ENCODE data around the gene LAMA3. TPM values are rescaled to one million over a fixed set of nuclear protein-coding genes. Genes with fewer than 3 reads are reported as not detected.
"Not testable (repeated sequence)": the region's sequence is repeated elsewhere in the genome, so short reads cannot be mapped to it uniquely, and the experiment has no call there.

LAMA3 gene
- total RNA-seq, 1 donor from 2014 or later, result 8.4 TPM

DNA sequence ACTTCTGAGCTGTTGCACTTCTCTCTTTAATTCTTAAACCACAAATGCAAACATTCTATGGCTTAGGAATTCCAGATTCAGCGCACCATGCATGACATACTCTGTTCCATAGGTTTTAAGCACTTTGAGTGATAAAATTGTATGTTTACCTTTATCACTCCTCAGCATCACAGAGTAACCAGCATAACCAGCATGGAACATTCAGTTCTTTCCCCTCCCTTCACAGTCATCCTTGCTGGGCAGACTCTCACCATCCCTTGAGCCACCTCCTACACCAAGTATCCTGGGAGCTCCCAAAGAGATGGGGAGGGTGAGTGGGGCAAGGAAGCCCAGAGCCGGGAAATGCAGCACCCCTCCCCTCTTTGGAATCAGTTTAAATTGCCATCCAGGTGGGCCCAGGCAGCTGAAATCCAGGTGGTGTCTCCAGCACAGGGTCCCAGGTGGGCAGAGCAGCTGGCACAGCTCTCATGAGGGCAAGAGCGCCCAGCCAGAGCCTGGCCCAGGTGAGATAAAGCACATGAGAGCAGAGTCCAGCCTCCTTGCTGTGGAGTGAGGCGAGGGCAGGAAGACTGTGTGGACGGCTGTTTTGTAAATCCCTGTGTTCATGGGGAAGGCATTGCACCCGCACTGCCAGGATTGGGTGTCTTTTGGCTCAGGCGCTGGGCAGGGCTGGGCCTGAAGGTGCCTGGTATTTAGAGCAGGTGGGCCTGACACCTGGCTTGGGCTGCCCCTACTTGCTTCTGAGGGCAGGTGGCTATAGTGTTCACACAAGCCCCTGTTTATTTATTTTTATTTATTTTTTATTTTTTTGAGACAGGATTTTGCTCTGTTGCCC is 36.8 kb downstream of the LAMA3 start:
- Histone ChIP-seq H3K9me3 (ENCODE audit: control insufficient read depth in 3 of 3, low read length in 3 of 3) (no peaks in the 10 kb centered on the region), H3K4me1 (ENCODE audit: control insufficient read depth in 3 of 3, insufficient read depth in 3 of 3, low read length in 3 of 3) (no peaks in the 10 kb centered on the region), H3K27ac (ENCODE audit: low read depth, low read length) (no peak overlapping the region), H3K36me3 (ENCODE audit: control insufficient read depth in 3 of 3, insufficient read depth in 3 of 3, low read length in 3 of 3) (no peaks in the 10 kb centered on the region), H3K4me3 (ENCODE audit: low read length in 3 of 3) (no peak overlapping the region), H3K9ac (ENCODE audit: low read depth in 1 of 3, low read length in 3 of 3) (no peak overlapping the region), H3K27me3 (ENCODE audit: control insufficient read depth in 3 of 3, insufficient read depth in 3 of 3, low read length in 3 of 3) (no peaks in the 10 kb centered on the region)

DNA sequence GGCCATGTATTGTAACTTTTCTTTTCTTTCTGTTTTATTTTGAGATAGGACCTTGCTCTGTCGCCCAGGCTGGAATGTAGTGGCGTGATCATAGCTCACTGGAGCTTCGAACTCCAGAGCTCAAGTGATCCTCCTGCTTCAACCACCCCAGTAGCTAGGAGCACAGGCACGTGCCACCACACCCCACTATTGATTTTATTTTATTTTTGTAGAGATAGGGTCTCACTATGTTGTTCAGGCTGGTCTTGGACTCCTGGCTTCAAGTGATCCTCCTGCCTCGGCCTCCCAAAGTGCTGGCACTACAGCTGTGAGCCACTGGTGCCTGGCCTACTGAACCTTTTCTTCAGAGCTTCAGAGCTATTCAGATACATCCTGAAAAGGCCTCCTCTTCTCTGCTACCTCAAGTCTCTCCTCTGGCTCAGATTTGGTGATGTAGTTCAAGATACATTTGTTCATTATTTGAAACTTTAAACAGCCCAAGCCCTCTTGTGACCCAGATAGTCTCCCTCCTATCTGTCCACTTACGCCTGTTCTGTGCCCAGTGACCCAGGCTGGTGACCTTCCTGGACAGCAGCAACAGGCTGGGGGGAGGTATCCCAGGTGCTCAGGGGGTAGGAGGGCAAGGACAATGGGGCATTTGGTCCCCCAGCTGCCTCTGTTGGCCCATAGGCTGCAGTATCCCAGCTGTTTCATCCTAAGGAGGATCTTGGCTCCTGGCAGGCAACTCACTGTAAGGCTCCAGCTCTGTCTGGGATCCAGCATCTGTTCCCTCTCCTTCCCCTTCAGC is 38.6 kb downstream of the LAMA3 start:
- Histone ChIP-seq H3K36me3 (ENCODE audit: control insufficient read depth in 3 of 3, insufficient read depth in 3 of 3, low read length in 3 of 3) (no peaks in the 10 kb centered on the region), H3K27me3 (ENCODE audit: control insufficient read depth in 3 of 3, insufficient read depth in 3 of 3, low read length in 3 of 3) (no peaks in the 10 kb centered on the region), H3K9ac (ENCODE audit: low read depth in 1 of 3, low read length in 3 of 3) (no peak overlapping the region), H3K4me1 (ENCODE audit: control insufficient read depth in 3 of 3, insufficient read depth in 3 of 3, low read length in 3 of 3) (no peaks in the 10 kb centered on the region), H3K4me3 (ENCODE audit: low read length in 3 of 3) (no peak overlapping the region), H3K27ac (ENCODE audit: low read depth, low read length) (no peak overlapping the region), H3K9me3 (ENCODE audit: control insufficient read depth in 3 of 3, low read length in 3 of 3) (no peaks in the 10 kb centered on the region)

DNA sequence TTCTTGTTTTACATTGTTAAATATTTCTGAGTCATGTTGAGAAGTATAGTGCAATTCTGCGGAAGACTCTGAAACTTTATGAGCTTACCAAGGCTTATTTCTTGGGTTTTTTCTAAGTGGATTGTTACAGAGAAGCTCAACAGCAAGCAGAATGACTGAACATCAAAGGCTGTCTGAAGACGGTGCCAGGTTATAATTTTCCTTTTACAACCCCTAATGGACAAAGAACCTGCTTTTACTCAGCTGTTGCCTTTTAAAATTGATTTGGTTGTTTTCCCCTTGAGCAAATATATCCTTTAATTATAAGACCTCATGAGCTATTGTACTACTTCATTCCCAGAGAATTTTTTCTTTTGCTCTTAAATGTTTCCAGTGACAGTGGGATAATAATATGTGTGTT is 41.6 kb downstream of the LAMA3 start:
- Histone ChIP-seq H3K36me3 (ENCODE audit: control insufficient read depth in 3 of 3, insufficient read depth in 3 of 3, low read length in 3 of 3) (no peaks in the 10 kb centered on the region), H3K27ac (ENCODE audit: low read depth, low read length) (no peak overlapping the region), H3K4me1 (ENCODE audit: control insufficient read depth in 3 of 3, insufficient read depth in 3 of 3, low read length in 3 of 3) (no peaks in the 10 kb centered on the region), H3K9me3 (ENCODE audit: control insufficient read depth in 3 of 3, low read length in 3 of 3) (no peaks in the 10 kb centered on the region), H3K27me3 (ENCODE audit: control insufficient read depth in 3 of 3, insufficient read depth in 3 of 3, low read length in 3 of 3) (no peaks in the 10 kb centered on the region), H3K4me3 (ENCODE audit: low read length in 3 of 3) (no peak overlapping the region), H3K9ac (ENCODE audit: low read depth in 1 of 3, low read length in 3 of 3) (no peak overlapping the region)

DNA sequence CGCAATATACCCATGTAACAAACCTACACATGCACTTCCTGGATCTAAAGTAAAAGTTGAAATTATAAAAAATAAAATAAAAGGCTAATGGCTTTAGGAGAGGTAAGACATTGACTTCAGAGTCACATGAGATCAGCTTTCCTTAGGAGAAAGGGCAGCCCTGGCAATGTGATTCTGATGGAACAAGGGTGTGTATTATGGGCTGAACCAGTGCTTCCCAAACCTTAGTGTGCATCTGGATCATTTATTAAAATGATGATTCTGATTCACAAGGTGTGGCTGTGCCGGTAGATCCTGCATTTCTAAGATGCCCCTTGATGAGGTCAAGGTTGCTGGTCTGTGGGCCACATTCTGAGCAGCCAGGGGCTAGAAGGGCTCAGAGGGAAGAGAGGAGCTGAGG is 42.6 kb downstream of the LAMA3 start:
- H3K9ac ChIP-seq (ENCODE audit: low read depth in 1 of 3, low read length in 3 of 3), result no peak overlapping the region
- peaks cover 0 to 2% (median 0%) of the 10 kb centered on the region in 3 donors for H3K27me3 ChIP-seq (ENCODE audit: control insufficient read depth in 3 of 3, insufficient read depth in 3 of 3, low read length in 3 of 3)
- no peaks in the 10 kb centered on the region for H3K36me3 ChIP-seq (ENCODE audit: control insufficient read depth in 3 of 3, insufficient read depth in 3 of 3, low read length in 3 of 3)
- H3K4me1 ChIP-seq (ENCODE audit: control insufficient read depth in 3 of 3, insufficient read depth in 3 of 3, low read length in 3 of 3), result no peaks in the 10 kb centered on the region
- H3K27ac ChIP-seq (ENCODE audit: low read depth, low read length), result no peak overlapping the region
- no peaks in the 10 kb centered on the region for H3K9me3 ChIP-seq (ENCODE audit: control insufficient read depth in 3 of 3, low read length in 3 of 3)
- no peak overlapping the region for H3K4me3 ChIP-seq (ENCODE audit: low read length in 3 of 3)

DNA sequence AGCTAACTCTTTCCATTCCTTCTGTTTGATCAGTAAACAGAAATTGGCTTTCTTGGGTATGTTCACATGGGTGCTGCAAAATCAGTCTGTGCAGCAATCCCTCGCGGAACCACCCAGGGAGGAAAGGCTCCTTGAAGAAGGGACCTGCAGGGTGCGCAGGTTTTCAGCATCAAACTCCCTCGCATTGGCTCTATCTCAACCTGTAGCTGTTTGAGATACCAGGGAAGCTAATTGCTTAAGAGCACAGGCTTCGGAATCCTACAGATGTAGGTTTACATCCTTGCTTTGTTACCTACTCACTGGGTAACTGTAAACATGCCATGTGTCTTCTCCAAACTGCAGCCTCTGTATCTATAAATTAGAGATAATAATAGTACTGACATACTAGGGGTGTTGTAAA is 43.2 kb downstream of the LAMA3 start:
- Histone ChIP-seq H3K4me3 (ENCODE audit: low read length in 3 of 3) (no peak overlapping the region), H3K9ac (ENCODE audit: low read depth in 1 of 3, low read length in 3 of 3) (no peak overlapping the region), H3K27me3 (ENCODE audit: control insufficient read depth in 3 of 3, insufficient read depth in 3 of 3, low read length in 3 of 3) (peaks cover 0 to 6% (median 0%) of the 10 kb centered on the region in 3 donors), H3K9me3 (ENCODE audit: control insufficient read depth in 3 of 3, low read length in 3 of 3) (no peaks in the 10 kb centered on the region), H3K4me1 (ENCODE audit: control insufficient read depth in 3 of 3, insufficient read depth in 3 of 3, low read length in 3 of 3) (no peaks in the 10 kb centered on the region), H3K36me3 (ENCODE audit: control insufficient read depth in 3 of 3, insufficient read depth in 3 of 3, low read length in 3 of 3) (no peaks in the 10 kb centered on the region), H3K27ac (ENCODE audit: low read depth, low read length) (no peak overlapping the region)

DNA sequence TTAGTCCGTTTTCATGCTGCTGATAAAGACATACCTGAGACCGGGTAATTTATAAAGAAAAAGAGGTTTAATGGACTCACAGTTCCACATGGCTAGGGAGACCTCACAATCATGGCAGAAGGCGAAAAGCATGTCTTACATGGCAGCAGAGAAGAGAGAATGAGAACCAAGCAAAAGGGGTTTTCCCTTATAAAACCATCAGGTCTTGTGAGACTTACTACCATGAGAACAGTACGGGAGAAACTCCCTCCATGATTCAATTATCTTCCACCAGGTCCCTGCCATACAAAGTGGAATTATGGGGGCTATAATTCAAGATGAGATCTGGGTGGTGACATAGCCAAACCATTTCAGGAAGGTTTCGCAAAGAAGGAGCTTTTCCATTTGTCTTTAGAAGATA is 44.0 kb downstream of the LAMA3 start:
- H3K4me1 ChIP-seq (ENCODE audit: control insufficient read depth in 3 of 3, insufficient read depth in 3 of 3, low read length in 3 of 3); H3K36me3 ChIP-seq (ENCODE audit: control insufficient read depth in 3 of 3, insufficient read depth in 3 of 3, low read length in 3 of 3); H3K9ac ChIP-seq (ENCODE audit: low read depth in 1 of 3, low read length in 3 of 3); H3K27ac ChIP-seq (ENCODE audit: low read depth, low read length); H3K27me3 ChIP-seq (ENCODE audit: control insufficient read depth in 3 of 3, insufficient read depth in 3 of 3, low read length in 3 of 3); H3K9me3 ChIP-seq (ENCODE audit: control insufficient read depth in 3 of 3, low read length in 3 of 3); H3K4me3 ChIP-seq (ENCODE audit: low read length in 3 of 3): not testable (repeated sequence)

DNA sequence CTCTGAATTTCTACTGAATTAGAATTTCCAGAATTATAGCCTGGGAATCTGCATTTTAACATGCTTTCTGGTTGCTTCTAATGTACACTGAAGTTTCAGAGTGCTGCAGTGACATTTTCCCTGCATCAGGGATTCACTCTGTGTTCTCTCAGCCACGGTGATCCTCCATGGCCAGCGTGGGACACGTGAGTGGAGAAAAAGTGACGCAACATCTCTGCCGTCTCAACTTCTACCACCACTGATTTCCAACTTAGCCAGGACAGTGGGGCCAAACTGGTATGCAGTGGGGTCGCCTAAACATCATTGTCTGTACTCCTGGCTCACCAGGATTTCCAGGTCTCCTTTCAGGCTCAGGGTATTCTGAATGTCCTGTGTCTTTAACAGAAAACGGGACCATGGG is 44.6 kb downstream of the LAMA3 start:
- no peaks in the 10 kb centered on the region for H3K9me3 ChIP-seq (ENCODE audit: control insufficient read depth in 3 of 3, low read length in 3 of 3)
- no peak overlapping the region for H3K27ac ChIP-seq (ENCODE audit: low read depth, low read length)
- no peak overlapping the region for H3K9ac ChIP-seq (ENCODE audit: low read depth in 1 of 3, low read length in 3 of 3)
- peaks cover 0 to 2% (median 0%) of the 10 kb centered on the region in 3 donors for H3K4me1 ChIP-seq (ENCODE audit: control insufficient read depth in 3 of 3, insufficient read depth in 3 of 3, low read length in 3 of 3)
- peaks cover 0 to 6% (median 0%) of the 10 kb centered on the region in 3 donors for H3K27me3 ChIP-seq (ENCODE audit: control insufficient read depth in 3 of 3, insufficient read depth in 3 of 3, low read length in 3 of 3)
- H3K4me3 ChIP-seq (ENCODE audit: low read length in 3 of 3), result no peak overlapping the region
- H3K36me3 ChIP-seq (ENCODE audit: control insufficient read depth in 3 of 3, insufficient read depth in 3 of 3, low read length in 3 of 3), result no peaks in the 10 kb centered on the region

DNA sequence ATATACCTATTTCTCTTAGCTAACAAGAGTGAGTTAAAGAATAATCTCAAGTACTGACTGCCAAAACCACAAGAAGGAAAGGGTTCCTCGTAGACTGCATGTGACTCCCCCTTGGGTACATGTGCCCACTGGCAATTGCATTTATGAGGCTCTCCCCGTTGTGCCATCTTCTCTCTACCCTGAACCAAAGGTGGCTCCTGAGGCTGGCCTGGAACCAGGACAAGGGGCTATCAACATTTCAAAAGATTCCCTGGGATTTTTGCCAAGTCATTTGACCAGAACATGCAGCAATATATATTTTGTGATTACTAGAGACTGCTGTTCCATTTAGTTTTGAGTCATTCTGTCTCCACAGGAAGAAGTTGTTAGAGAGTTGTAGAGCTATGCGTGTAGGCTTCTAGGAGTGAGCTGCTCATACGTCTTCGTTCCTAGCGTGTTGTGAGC is 45.8 kb downstream of the LAMA3 start:
- H3K27ac ChIP-seq (ENCODE audit: low read depth, low read length), result no peak overlapping the region
- no peaks in the 10 kb centered on the region for H3K36me3 ChIP-seq (ENCODE audit: control insufficient read depth in 3 of 3, insufficient read depth in 3 of 3, low read length in 3 of 3)
- H3K27me3 ChIP-seq (ENCODE audit: control insufficient read depth in 3 of 3, insufficient read depth in 3 of 3, low read length in 3 of 3), result peaks cover 0 to 6% (median 0%) of the 10 kb centered on the region in 3 donors
- H3K4me1 ChIP-seq (ENCODE audit: control insufficient read depth in 3 of 3, insufficient read depth in 3 of 3, low read length in 3 of 3), result peaks cover 0 to 2% (median 0%) of the 10 kb centered on the region in 3 donors
- no peak overlapping the region for H3K9ac ChIP-seq (ENCODE audit: low read depth in 1 of 3, low read length in 3 of 3)
- H3K9me3 ChIP-seq (ENCODE audit: control insufficient read depth in 3 of 3, low read length in 3 of 3), result no peaks in the 10 kb centered on the region
- no peak overlapping the region for H3K4me3 ChIP-seq (ENCODE audit: low read length in 3 of 3)

DNA sequence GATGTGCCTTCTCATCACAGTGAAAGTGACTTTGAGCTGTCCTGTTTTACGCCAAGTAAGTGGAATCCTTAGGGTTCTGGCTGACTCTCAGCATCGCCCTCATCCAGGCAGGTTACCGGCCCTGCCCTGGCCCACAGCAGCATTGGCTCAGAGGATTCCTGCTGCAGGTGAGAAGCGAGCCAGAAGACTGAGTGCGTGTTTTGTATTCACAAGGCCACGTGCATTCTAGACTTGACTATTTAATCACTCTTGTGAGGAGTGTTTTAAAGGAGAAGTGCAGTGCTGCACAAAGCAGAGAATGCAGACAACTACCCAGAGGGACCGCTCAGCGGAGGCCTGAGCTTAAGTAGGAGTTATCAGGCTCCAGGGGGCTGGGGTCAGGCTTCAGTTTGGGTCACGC is 48.3 kb downstream of the LAMA3 start:
- no peaks in the 10 kb centered on the region for H3K36me3 ChIP-seq (ENCODE audit: control insufficient read depth in 3 of 3, insufficient read depth in 3 of 3, low read length in 3 of 3)
- H3K9me3 ChIP-seq (ENCODE audit: control insufficient read depth in 3 of 3, low read length in 3 of 3), result no peaks in the 10 kb centered on the region
- H3K9ac ChIP-seq (ENCODE audit: low read depth in 1 of 3, low read length in 3 of 3), result no peak overlapping the region
- H3K27me3 ChIP-seq (ENCODE audit: control insufficient read depth in 3 of 3, insufficient read depth in 3 of 3, low read length in 3 of 3), result peaks cover 0 to 6% (median 0%) of the 10 kb centered on the region in 3 donors
- no peak overlapping the region for H3K27ac ChIP-seq (ENCODE audit: low read depth, low read length)
- peaks cover 0 to 2% (median 0%) of the 10 kb centered on the region in 3 donors for H3K4me1 ChIP-seq (ENCODE audit: control insufficient read depth in 3 of 3, insufficient read depth in 3 of 3, low read length in 3 of 3)
- no peak overlapping the region for H3K4me3 ChIP-seq (ENCODE audit: low read length in 3 of 3)

DNA sequence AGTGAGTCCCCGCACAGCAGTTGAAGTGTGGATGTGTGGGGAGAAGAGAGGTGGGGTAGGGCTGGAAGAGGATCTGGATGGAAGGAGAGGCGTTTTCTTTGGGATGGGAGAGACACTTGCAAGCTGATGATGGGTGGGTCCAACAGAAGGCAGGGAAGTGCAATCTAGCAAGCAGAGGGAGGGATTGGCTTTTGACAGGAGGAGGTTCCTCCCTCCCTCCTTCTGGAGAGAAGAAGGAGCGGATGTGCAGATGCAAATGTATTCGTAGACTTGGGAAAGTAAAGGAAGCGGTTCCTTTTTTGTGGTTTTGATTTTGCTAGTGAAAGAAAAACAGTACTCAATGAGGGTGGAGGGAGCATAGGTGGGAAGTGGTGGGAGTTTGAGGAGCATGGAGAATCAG is 48.9 kb downstream of the LAMA3 start:
- H3K9me3 ChIP-seq (ENCODE audit: control insufficient read depth in 3 of 3, low read length in 3 of 3), result no peaks in the 10 kb centered on the region
- H3K4me1 ChIP-seq (ENCODE audit: control insufficient read depth in 3 of 3, insufficient read depth in 3 of 3, low read length in 3 of 3), result peaks cover 0 to 2% (median 0%) of the 10 kb centered on the region in 3 donors
- H3K27ac ChIP-seq (ENCODE audit: low read depth, low read length), result no peak overlapping the region
- H3K36me3 ChIP-seq (ENCODE audit: control insufficient read depth in 3 of 3, insufficient read depth in 3 of 3, low read length in 3 of 3), result no peaks in the 10 kb centered on the region
- H3K4me3 ChIP-seq (ENCODE audit: low read length in 3 of 3), result no peak overlapping the region
- H3K27me3 ChIP-seq (ENCODE audit: control insufficient read depth in 3 of 3, insufficient read depth in 3 of 3, low read length in 3 of 3), result peaks cover 0 to 6% (median 0%) of the 10 kb centered on the region in 3 donors
- H3K9ac ChIP-seq (ENCODE audit: low read depth in 1 of 3, low read length in 3 of 3), result no peak overlapping the region

All from skeletal muscle tissue (tissue), 4 donors.